CD4-positive, alpha-beta T cell treated with Interleukin-21 for 1 hour (primary cell): ENCODE data around the gene TDRD9.
"Not testable (repeated sequence)": the region's sequence is repeated elsewhere in the genome, so short reads cannot be mapped to it uniquely, and the experiment has no call there.

Source experiments
- DNase-seq: peaks from one replicate; pipeline ENCODE4 v3.0.0-alpha.2; 2020

TDRD9 gene

GRCh38 chr14:103925316-103925715, 2.9 kb upstream of the TDRD9 start:
- DNase-seq = no peak

- no peak for DNase-seq
Measured at GRCh38 chr14:103927566-103927965, 690 bp upstream of the TDRD9 start.

- DNase-seq = no peak
Measured at GRCh38 chr14:103930051-103930604, 1.9 kb downstream of the TDRD9 start.

GRCh38 chr14:103931422-103931821, 3.2 kb downstream of the TDRD9 start:
- no peak for DNase-seq

GRCh38 chr14:103932791-103933490, 4.7 kb downstream of the TDRD9 start:
- no peak for DNase-seq

- no peak for DNase-seq
Measured at GRCh38 chr14:103935102-103935501, 6.8 kb downstream of the TDRD9 start.

- DNase-seq = no peak
Measured at GRCh38 chr14:103941462-103941861, 13.2 kb downstream of the TDRD9 start.

- no peak for DNase-seq
Measured at GRCh38 chr14:103941973-103942736, 13.9 kb downstream of the TDRD9 start, which contains the start of gene RD3L. Gene RD3L (minus strand): TSS chr14:103942529. CDS start chr14:103941695, 834 bp downstream.

- DNase-seq = no peak
Measured at GRCh38 chr14:103943673-103944072, 15.4 kb downstream of the TDRD9 start.

GRCh38 chr14:103946975-103947374, 18.7 kb downstream of the TDRD9 start:
- DNase-seq = no peak

- no peak for DNase-seq
Measured at GRCh38 chr14:103948442-103948841, 20.2 kb downstream of the TDRD9 start.

GRCh38 chr14:103949131-103949790, 21.0 kb downstream of the TDRD9 start:
- no peak for DNase-seq

GRCh38 chr14:103960457-103961055, 32.3 kb downstream of the TDRD9 start:
- no peak for DNase-seq

- DNase-seq = no peak
Measured at GRCh38 chr14:103961928-103962578, 33.8 kb downstream of the TDRD9 start.

- DNase-seq = no peak
Measured at GRCh38 chr14:103966631-103967030, 38.4 kb downstream of the TDRD9 start.

- DNase-seq = no peak
Measured at GRCh38 chr14:103969961-103970360, 41.7 kb downstream of the TDRD9 start.

GRCh38 chr14:103973354-103973753, 45.1 kb downstream of the TDRD9 start:
- DNase-seq = no peak

GRCh38 chr14:103974575-103974974, 46.3 kb downstream of the TDRD9 start:
- no peak for DNase-seq

GRCh38 chr14:103980623-103981238, 52.5 kb downstream of the TDRD9 start:
- not testable (repeated sequence) for DNase-seq

- DNase-seq = no peak
Measured at GRCh38 chr14:103984196-103984595, 55.9 kb downstream of the TDRD9 start.

- DNase-seq = no peak
Measured at GRCh38 chr14:103989034-103989433, 60.8 kb downstream of the TDRD9 start.

- no peak for DNase-seq
Measured at GRCh38 chr14:103989964-103990363, 61.7 kb downstream of the TDRD9 start.
